ENCODE results near the gene CLPTM1.
A peak's percentile ranks its signal among the peaks of the same experiment; 100 is the strongest.

Gene CLPTM1

DNA sequence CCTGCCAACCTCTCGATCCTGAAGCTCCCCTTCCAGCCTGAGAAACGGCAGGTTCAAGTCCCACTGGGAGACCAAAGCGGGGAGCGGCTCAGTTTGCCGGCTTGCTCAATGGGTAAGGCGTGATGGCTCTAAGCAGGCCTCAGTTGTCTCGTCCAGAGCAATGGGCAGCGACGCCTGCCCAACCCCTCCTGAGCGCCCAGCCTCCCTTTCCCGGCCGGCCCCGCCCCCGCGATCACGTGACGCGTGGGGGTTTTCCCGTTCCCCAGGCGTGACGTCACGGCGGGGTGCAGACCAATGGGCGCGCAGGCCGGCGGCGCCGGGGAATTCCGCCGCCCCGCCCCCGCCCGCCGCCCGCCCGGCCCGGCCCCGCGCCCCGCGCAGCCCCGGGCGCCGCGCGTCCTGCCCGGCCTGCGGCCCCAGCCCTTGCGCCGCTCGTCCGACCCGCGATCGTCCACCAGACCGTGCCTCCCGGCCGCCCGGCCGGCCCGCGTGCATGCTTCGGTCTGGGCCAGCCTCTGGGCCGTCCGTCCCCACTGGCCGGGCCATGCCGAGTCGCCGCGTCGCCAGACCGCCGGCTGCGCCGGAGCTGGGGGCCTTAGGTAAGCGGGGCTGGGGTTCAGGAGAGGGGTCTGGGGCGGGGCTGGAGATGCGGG lies 46.0 kb downstream of the CLPTM1 start, which contains the start of gene RELB:
Gene RELB, plus strand, starts transcription at position 378 of the 653 bp plus-strand sequence. Its CDS starts 116 bp downstream, at position 494.
- Histone ChIP-seq H2AK5ac (ENCODE audit: low read length, severe bottlenecking) (no peak within 1 kb of the TSS), H3K4me1 (ENCODE audit: control insufficient read depth, insufficient read depth, low read depth, low read length) (peaks cover 6% of the 10 kb centered on the region), H3K4me2 (ENCODE audit: low read length, poor library complexity, severe bottlenecking) (peak within 1 kb of the TSS; percentile 82), H2BK15ac (ENCODE audit: low read depth, poor library complexity, severe bottlenecking) (no peak within 1 kb of the TSS), H3K27me3 (ENCODE audit: control insufficient read depth in 1 of 2, insufficient read depth in 1 of 2, low read length in 2 of 2) (no peaks in the 10 kb centered on the region), H4K91ac (ENCODE audit: low read length) (peak within 1 kb of the TSS; percentile 2), H2BK120ac (ENCODE audit: low read depth, low read length) (peak within 1 kb of the TSS; percentile 52), H3K79me1 (replicated peaks; ENCODE audit: low read length, poor library complexity, severe bottlenecking) (peaks cover 6% of the 10 kb centered on the region), H2BK12ac (ENCODE audit: low read length in 2 of 2) (peak within 1 kb of the TSS in 1 of 2 experiments; percentile 85), H3K23ac (ENCODE audit: low read length in 2 of 2) (peak within 1 kb of the TSS in 1 of 2 experiments; percentile 83), H3K9ac (ENCODE audit: low read length) (peak within 1 kb of the TSS; percentile 91), H2BK5ac (ENCODE audit: low read depth, low read length, poor library complexity, severe bottlenecking) (peak within 1 kb of the TSS; percentile 14), H2AFZ (ENCODE audit: low read depth, low read length) (peak within 1 kb of the TSS; percentile 79), H3K36me3 (ENCODE audit: control insufficient read depth in 1 of 2, insufficient read depth in 2 of 2, low read depth in 1 of 2, low read length in 2 of 2) (peaks cover 7 to 19% of the 10 kb centered on the region in 2 experiments), H3K9me3 (ENCODE audit: control insufficient read depth, low read length) (no peaks in the 10 kb centered on the region), H3K18ac (ENCODE audit: low read depth in 1 of 2, low read length in 2 of 2) (peak within 1 kb of the TSS; percentile 73 to 93), H3K4me3 (ENCODE audit: insufficient read depth in 1 of 2, low read depth in 1 of 2, low read length in 2 of 2) (peak within 1 kb of the TSS; percentile 77 to 87), H3K4ac (ENCODE audit: low read depth in 1 of 2, low read length in 2 of 2) (peak within 1 kb of the TSS in 1 of 2 experiments; percentile 81), H4K8ac (ENCODE audit: low read length) (peak within 1 kb of the TSS; percentile 83), H3K27ac (ENCODE audit: low read length, poor library complexity, severe bottlenecking) (peak within 1 kb of the TSS; percentile 72), H3K14ac (ENCODE audit: low read length in 2 of 2) (peak within 1 kb of the TSS in 1 of 2 experiments; percentile 92)
- WGBS = 3% methylated on average over 47 of the region's 79 CpGs
- DNase-seq = peak; percentile 91

DNA sequence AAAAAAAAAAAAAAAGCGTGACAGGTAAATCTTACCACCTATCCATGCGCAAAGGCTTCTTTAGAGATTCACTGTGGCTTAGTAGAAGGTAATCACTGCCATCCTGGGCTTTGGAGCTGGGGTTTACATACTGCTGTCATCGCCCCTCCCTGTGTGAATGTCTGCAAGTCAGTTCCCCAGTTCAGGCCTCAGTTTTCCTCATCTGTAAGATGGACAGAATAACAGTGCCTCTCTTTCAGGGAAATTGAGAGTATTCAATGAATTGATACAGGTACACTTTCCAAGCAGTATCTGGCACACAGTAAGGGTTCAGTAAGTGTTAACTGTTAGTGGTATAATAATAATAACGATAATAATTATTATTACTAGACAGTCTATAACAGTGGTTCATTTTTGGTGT lies 48.3 kb downstream of the CLPTM1 start:
- H2BK5ac ChIP-seq (ENCODE audit: low read depth, low read length, poor library complexity, severe bottlenecking) = no peak overlapping the region
- H2AK5ac ChIP-seq (ENCODE audit: low read length, severe bottlenecking) = no peak overlapping the region
- 100% methylated on average over 2 of the region's 4 CpGs for WGBS
- H3K4me3 ChIP-seq (ENCODE audit: insufficient read depth in 1 of 2, low read depth in 1 of 2, low read length in 2 of 2) = no peak overlapping the region
- peaks cover 13 to 27% of the 10 kb centered on the region in 2 experiments for H3K36me3 ChIP-seq (ENCODE audit: control insufficient read depth in 1 of 2, insufficient read depth in 2 of 2, low read depth in 1 of 2, low read length in 2 of 2)
- peaks cover 6% of the 10 kb centered on the region for H3K4me1 ChIP-seq (ENCODE audit: control insufficient read depth, insufficient read depth, low read depth, low read length)
- H3K23ac ChIP-seq (ENCODE audit: low read length in 2 of 2) = no peak overlapping the region
- H2AFZ ChIP-seq (ENCODE audit: low read depth, low read length) = no peak overlapping the region
- no peak overlapping the region for H4K8ac ChIP-seq (ENCODE audit: low read length)
- peaks cover 9% of the 10 kb centered on the region for H3K79me1 ChIP-seq (replicated peaks; ENCODE audit: low read length, poor library complexity, severe bottlenecking)
- H3K4ac ChIP-seq (ENCODE audit: low read depth in 1 of 2, low read length in 2 of 2) = no peak overlapping the region
- no peak overlapping the region for H2BK15ac ChIP-seq (ENCODE audit: low read depth, poor library complexity, severe bottlenecking)
- H3K4me2 ChIP-seq (ENCODE audit: low read length, poor library complexity, severe bottlenecking) = no peak overlapping the region
- no peak overlapping the region for H2BK120ac ChIP-seq (ENCODE audit: low read depth, low read length)
- no peak overlapping the region for H2BK12ac ChIP-seq (ENCODE audit: low read length in 2 of 2)
- no peak for DNase-seq
- H4K91ac ChIP-seq (ENCODE audit: low read length) = no peak overlapping the region
- H3K27ac ChIP-seq (ENCODE audit: low read length, poor library complexity, severe bottlenecking) = no peak overlapping the region
- H3K18ac ChIP-seq (ENCODE audit: low read depth in 1 of 2, low read length in 2 of 2) = no peak overlapping the region
- H3K9me3 ChIP-seq (ENCODE audit: control insufficient read depth, low read length) = no peaks in the 10 kb centered on the region
- H3K27me3 ChIP-seq (ENCODE audit: control insufficient read depth in 1 of 2, insufficient read depth in 1 of 2, low read length in 2 of 2) = no peaks in the 10 kb centered on the region
- no peak overlapping the region for H3K14ac ChIP-seq (ENCODE audit: low read length in 2 of 2)
- H3K9ac ChIP-seq (ENCODE audit: low read length) = no peak overlapping the region

- Histone ChIP-seq H2AK5ac (ENCODE audit: low read length, severe bottlenecking) (no peak overlapping the region), H2BK5ac (ENCODE audit: low read depth, low read length, poor library complexity, severe bottlenecking) (no peak overlapping the region), H3K4ac (ENCODE audit: low read depth in 1 of 2, low read length in 2 of 2) (no peak overlapping the region), H3K23ac (ENCODE audit: low read length in 2 of 2) (no peak overlapping the region), H2BK15ac (ENCODE audit: low read depth, poor library complexity, severe bottlenecking) (no peak overlapping the region), H3K79me1 (replicated peaks; ENCODE audit: low read length, poor library complexity, severe bottlenecking) (peaks cover 9% of the 10 kb centered on the region), H3K9ac (ENCODE audit: low read length) (no peak overlapping the region), H3K18ac (ENCODE audit: low read depth in 1 of 2, low read length in 2 of 2) (no peak overlapping the region), H4K8ac (ENCODE audit: low read length) (no peak overlapping the region), H3K27ac (ENCODE audit: low read length, poor library complexity, severe bottlenecking) (no peak overlapping the region), H2BK120ac (ENCODE audit: low read depth, low read length) (no peak overlapping the region), H2AFZ (ENCODE audit: low read depth, low read length) (no peak overlapping the region), H3K27me3 (ENCODE audit: control insufficient read depth in 1 of 2, insufficient read depth in 1 of 2, low read length in 2 of 2) (no peaks in the 10 kb centered on the region), H3K4me3 (ENCODE audit: insufficient read depth in 1 of 2, low read depth in 1 of 2, low read length in 2 of 2) (no peak overlapping the region), H3K14ac (ENCODE audit: low read length in 2 of 2) (no peak overlapping the region), H3K4me1 (ENCODE audit: control insufficient read depth, insufficient read depth, low read depth, low read length) (peaks cover 5% of the 10 kb centered on the region), H3K36me3 (ENCODE audit: control insufficient read depth in 1 of 2, insufficient read depth in 2 of 2, low read depth in 1 of 2, low read length in 2 of 2) (peaks cover 13 to 37% of the 10 kb centered on the region in 2 experiments), H3K9me3 (ENCODE audit: control insufficient read depth, low read length) (no peaks in the 10 kb centered on the region), H2BK12ac (ENCODE audit: low read length in 2 of 2) (no peak overlapping the region), H4K91ac (ENCODE audit: low read length) (no peak overlapping the region), H3K4me2 (ENCODE audit: low read length, poor library complexity, severe bottlenecking) (no peak overlapping the region)
- DNase-seq = no peak
- WGBS = 97% methylated on average over 9 of the region's 9 CpGs
Observed at GRCh38 chr19:45005787-45006186, 50.6 kb downstream of the CLPTM1 start.

- Histone ChIP-seq H3K9ac (ENCODE audit: low read length) (no peak overlapping the region), H3K79me1 (replicated peaks; ENCODE audit: low read length, poor library complexity, severe bottlenecking) (peaks cover 3% of the 10 kb centered on the region), H2AK5ac (ENCODE audit: low read length, severe bottlenecking) (no peak overlapping the region), H3K27ac (ENCODE audit: low read length, poor library complexity, severe bottlenecking) (no peak overlapping the region), H3K36me3 (ENCODE audit: control insufficient read depth in 1 of 2, insufficient read depth in 2 of 2, low read depth in 1 of 2, low read length in 2 of 2) (peaks cover 14 to 51% of the 10 kb centered on the region in 2 experiments), H3K4ac (ENCODE audit: low read depth in 1 of 2, low read length in 2 of 2) (no peak overlapping the region), H2BK15ac (ENCODE audit: low read depth, poor library complexity, severe bottlenecking) (no peak overlapping the region), H3K4me3 (ENCODE audit: insufficient read depth in 1 of 2, low read depth in 1 of 2, low read length in 2 of 2) (no peak overlapping the region), H3K23ac (ENCODE audit: low read length in 2 of 2) (no peak overlapping the region), H3K4me1 (ENCODE audit: control insufficient read depth, insufficient read depth, low read depth, low read length) (peaks cover 4% of the 10 kb centered on the region), H2BK12ac (ENCODE audit: low read length in 2 of 2) (no peak overlapping the region), H3K4me2 (ENCODE audit: low read length, poor library complexity, severe bottlenecking) (no peak overlapping the region), H3K9me3 (ENCODE audit: control insufficient read depth, low read length) (no peaks in the 10 kb centered on the region), H3K14ac (ENCODE audit: low read length in 2 of 2) (no peak overlapping the region), H3K18ac (ENCODE audit: low read depth in 1 of 2, low read length in 2 of 2) (no peak overlapping the region), H4K8ac (ENCODE audit: low read length) (no peak overlapping the region), H2AFZ (ENCODE audit: low read depth, low read length) (no peak overlapping the region), H3K27me3 (ENCODE audit: control insufficient read depth in 1 of 2, insufficient read depth in 1 of 2, low read length in 2 of 2) (no peaks in the 10 kb centered on the region), H2BK5ac (ENCODE audit: low read depth, low read length, poor library complexity, severe bottlenecking) (no peak overlapping the region), H2BK120ac (ENCODE audit: low read depth, low read length) (no peak overlapping the region), H4K91ac (ENCODE audit: low read length) (no peak overlapping the region)
- 82% methylated on average over 10 of the region's 10 CpGs for WGBS
- no peak for DNase-seq
Observed at GRCh38 chr19:45008552-45008951, 53.4 kb downstream of the CLPTM1 start.

Measured in mesenchymal stem cell (in vitro differentiated cells and primary cell).